Activated T-helper 1 cell treated with Interleukin-2 at 50 U/mL for 16 hours (primary cell): ENCODE measurements around the gene DDX11.
"Not testable (repeated sequence)": the region's sequence is repeated elsewhere in the genome, so short reads cannot be mapped to it uniquely, and the experiment has no call there.

Experiments
- DNase-seq: peaks from one replicate; pipeline ENCODE4 v3.0.0-alpha.2; 2020; ENCODE audit warnings: low read depth

DDX11 gene

DNA sequence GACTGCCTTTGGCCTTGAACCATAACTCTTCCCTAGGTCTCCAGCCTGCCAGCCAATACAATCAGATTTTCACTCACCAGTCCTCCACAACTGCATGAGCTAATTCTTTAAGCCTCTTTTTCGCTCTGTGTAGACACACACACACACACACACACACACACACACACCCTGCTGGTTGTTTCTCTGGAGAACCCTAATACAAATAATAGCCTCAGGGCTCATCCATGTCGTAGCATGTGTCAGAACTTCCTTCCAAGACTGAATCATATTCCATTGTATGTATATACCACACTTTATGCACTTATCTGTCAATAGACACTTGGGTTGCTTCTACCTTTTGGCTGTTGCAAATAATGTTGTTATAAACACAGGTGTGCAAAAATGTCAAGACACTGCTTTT is 6.0 kb upstream of the DDX11 start:
- DNase-seq, result not testable (repeated sequence)

DNA sequence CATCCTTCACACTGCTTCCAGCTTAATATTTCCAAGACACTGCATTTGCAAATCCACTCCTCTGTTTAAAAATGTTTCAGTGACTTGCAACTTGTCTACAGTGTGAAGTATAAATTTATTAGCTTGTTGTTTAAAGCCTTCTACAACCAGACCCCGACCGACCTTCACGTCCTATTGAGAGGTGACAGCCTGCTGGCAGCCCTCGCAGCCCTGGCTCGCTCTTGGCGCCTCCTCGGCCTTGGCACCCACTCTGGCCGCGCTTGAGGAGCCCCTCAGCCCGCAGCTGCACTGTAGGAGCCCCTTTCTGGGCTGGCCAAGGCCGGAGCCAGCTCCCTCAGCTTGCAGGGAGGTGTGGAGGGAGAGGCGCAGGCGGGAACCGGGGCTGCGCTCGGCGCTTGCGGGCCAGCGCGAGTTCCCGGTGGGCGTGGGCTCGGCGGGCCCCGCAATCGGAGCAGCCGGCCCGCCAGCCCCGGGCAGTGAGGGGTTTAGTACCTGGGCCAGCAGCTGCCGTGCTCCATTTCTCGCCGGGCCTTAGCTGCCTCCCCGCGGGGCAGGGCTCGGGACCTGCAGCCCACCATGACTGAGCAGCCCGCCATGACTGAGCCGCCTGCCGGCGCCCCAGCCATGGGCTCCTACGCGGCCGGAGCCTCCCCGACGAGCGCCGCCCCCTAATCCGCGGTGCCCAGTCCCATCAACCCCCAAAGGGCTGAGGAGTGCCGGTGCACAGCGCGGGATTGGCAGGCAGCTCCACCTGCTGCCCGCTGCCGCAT is 2.5 kb upstream of the DDX11 start:
- not testable (repeated sequence) for DNase-seq

DNA sequence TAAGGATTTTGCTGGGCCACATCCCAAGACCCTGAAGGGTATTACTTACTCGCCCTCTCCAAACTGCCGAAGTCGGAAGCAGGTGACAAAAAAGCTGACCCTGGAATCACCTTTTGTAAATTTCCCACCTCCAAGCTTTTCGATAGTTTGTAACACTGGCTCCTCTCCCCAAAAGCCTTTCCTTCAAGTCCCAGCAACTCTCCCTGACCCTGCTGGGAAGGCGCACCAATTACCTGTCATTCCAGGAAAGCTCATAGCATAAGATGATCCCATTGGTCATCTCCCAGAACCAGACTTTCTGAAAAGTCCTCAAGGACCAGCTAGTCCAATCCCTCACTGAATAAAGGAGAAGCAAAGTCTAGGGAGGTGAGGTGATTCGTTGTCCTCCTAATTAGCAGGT is 698 bp upstream of the DDX11 start:
- not testable (repeated sequence) for DNase-seq

DNA sequence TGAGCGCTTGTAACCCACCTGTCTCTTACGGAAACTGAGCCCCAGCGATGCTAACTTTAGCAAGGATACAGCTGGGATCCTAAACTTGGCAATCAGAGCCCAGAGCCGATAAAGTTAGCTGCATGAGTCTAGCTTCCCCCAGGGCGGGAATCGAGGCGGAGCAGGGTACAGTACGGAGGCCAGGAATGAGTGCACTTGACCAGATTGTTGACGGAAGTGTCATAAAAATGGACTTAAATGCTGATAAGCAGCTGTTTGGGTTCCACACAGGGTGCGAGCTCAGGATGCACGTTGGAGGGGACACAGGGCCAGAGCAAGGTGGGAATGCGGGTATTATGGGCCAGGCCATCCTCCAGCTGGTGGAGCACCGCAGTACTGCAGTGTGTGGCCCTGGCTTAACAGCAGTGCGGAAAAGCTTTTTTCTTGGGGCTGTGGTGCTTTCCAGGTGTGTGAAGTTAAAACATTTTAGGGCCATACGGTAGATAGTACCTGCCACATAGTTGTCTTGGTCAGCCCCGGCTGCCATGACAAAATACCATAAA is 744 bp downstream of the DDX11 start:
- DNase-seq, result not testable (repeated sequence)

DNA sequence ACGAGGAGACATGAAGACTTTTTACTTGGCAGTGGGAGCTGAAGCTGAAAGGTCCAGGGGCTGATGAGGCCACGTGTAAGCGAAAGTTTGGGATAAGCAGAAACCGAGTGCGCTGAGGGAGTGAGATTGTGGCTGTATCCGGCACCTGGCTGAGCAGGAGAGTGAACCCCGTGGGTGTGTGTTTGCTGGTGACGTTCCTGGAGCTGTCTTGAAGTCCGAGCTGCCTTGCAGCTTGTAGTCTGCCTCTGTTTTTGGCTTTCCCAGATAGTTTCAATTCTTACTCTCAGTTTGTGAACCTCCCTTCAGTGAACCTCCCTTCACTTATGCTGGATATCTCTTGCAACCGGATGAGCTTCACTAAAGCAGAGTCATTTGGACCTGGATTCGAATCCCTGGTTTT is 2.5 kb downstream of the DDX11 start:
- not testable (repeated sequence) for DNase-seq

DNA sequence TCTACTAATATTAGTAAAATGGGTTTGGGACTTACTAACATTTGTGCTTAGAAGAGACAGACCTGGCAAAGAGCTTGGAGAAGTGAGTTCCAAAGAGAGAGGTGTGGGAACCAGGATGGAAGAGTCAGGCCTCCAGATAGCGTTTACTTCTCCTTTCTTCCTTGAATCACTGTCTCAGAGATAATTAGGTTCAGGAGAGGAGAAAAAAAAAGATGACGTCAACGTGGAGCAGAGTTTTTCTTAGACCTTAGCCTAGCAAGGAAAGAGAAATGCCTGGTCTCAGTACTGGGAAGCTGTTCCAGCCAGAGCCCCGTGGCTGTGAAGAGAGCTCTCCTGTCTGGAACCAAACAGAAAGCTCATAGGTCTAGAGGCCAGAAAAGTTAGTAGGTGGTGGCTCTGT is 3.4 kb downstream of the DDX11 start:
- DNase-seq, result not testable (repeated sequence)

DNA sequence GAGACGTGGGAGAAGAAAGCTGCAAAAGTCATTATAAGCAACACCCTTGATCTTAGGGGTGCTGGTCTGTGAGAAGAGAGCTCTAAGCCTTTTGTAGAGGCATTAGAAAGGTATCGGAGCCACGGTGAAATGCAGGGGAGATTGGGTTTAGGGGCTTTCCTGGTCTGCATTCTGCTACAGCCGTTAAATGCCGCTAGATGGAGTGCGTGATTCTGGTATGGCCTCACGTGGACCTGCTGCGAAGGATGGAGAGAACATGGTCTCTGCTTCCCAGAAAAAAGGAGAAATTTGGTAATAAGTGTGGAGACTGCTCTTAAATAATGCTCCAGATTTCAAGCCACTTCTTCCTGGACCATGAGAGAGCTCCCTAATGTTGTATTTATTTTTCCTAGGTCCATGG is 4.3 kb downstream of the DDX11 start:
- not testable (repeated sequence) for DNase-seq

DNA sequence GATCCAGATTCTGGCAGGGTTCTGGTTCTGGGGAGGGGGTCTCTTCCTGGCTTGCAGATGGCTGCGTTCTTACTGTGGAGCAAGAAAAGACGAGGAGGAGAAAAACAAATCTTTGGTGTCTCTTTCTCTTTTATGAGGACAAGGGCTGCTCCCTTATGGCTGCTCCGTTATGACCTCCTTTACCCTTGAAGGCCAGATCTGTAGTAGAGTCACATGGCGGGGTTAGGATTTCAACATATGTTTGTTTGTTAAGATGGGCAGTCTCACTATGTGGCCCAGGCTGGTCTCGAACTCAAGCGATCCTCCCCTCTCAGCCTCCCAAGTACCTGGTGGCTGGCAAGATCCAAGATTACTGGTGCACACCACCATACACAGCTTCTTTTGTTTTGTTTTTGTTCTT is 5.8 kb downstream of the DDX11 start:
- DNase-seq, result not testable (repeated sequence)

DNA sequence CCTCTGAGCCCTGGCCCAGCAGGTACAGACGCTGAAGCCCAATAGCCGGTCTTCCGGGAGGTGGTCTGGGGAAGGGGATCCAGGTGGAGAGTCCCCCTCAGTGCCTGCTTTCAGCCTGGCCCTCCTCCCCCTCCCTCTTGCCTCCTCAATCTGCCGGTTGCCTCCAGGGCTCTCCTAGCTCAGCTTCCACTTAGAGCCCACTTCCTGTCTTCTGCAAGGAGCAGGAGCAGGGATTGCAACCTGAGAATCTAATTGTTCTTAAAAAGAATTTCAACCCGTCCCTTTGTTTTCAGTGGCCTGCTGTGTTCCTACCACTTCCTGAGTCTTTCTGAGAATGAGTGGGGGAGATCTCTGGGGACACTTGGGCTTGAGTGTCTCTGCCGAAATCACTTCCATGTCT is 6.6 kb downstream of the DDX11 start:
- DNase-seq, result not testable (repeated sequence)

DNA sequence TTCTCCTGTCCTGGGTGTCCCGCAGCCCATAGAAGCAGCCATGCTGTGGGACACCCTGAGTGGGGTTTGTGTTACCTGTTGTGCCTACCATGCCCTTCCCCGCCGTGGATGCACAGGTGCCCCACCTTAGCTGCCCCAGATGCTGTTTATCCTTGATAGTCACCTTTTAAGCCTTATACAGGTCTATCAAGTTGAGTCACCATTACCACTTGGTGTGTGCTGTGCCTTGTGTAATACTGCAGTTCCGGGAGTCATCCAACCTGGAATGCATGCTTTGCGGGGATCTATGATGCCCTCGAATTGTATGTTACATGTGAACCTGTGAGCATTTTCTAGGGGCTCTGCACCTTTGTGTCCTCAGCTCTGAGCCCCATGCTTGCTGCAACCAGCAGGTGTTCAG is 7.6 kb downstream of the DDX11 start:
- DNase-seq, result not testable (repeated sequence)

DNA sequence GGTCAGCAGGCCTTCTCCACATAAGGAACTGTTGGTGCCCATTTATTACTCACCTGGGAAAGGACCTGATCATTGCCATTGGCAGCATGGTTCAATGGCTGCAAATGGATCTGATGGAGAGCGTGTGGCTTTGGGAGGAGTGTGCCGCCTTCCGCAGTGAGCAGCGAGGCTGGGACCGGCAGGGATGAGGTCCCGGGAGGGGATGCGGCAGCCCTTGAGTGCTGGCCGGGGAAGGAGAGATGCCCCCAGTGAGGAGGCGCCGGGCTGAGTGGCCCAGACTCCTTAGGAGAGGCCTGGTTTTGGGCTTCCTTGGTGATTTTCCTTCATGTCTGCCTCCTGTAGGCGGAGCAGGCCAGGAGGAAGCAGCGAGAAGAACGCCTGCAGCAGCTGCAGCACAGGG is 10.6 kb downstream of the DDX11 start:
- DNase-seq, result not testable (repeated sequence)

DNA sequence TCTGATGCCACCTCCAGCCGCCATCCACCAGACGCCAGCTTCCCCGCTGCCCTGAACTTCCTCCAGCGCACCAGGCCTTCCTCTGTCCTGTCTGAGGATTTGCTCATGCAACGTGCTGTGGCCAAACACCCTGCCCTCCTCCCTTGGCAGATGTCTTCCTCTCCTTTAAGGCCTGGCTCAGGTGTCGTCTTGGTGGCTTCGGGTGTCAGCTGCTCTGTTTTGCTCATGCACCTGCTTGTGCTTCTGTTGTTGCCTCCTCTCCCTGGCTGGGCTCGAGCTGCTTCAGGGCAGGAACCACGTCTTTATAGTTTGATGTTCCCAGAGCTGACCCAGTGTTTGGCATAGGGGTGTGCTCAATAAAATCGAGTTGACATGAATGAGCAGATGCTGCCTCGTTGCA is 12.4 kb downstream of the DDX11 start:
- not testable (repeated sequence) for DNase-seq

DNA sequence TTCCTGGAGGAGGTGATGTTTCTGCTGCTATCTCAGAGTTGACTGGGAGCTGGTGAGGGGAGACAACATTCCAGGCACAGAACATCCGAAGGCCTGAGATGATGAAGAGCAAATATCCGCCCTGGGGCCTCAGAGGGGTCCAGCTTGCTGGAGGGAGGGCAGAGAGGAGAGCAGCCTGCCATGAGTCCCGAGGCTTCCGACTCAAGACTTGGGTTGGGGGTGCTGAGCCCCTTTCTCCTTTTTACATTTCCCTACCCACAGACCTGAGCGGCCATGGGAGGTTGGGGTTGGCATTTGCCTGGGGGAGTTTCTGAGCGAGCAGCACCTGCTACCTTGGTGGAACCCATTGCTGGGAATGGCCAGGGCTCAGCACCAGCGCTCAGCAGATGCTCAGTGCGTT is 13.8 kb downstream of the DDX11 start:
- not testable (repeated sequence) for DNase-seq

DNA sequence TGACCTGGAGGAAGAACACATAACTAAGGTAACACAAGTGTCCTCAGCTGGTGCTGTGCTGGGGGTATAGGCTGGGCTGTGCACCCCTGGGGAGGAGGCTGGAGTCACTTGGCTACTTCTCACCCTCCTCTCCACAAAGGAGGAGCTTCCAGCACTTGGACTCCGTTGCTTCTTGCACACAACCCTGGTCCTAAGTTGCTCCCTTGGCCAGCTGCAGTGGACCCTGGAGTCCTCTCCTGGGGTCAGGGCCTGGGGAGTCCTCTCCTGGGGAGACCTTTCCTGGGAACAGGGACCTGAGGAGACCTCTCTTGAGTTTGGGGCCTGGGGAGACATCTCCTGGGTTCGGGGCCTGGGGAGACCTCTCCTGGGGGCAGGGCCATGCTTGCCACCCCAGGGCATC is 14.3 kb downstream of the DDX11 start:
- DNase-seq, result not testable (repeated sequence)

DNA sequence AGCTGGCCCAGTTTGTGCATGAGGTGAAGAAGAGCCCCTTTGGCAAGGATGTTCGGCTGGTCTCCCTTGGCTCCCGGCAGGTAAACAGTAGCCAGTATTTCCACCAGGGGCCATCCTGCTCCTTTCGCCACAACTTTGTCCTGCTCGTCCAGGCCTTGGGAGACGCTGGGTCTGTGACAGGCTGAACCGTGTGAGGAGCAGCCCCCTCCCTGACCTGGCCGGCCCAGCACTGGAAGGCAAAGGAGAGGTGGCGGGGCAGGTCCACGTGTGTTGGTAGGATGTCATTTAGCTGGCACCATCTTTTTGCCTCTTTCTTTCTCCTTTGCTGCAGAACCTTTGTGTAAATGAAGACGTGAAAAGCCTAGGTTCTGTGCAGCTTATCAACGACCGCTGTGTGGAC is 15.4 kb downstream of the DDX11 start:
- no peak for DNase-seq

DNA sequence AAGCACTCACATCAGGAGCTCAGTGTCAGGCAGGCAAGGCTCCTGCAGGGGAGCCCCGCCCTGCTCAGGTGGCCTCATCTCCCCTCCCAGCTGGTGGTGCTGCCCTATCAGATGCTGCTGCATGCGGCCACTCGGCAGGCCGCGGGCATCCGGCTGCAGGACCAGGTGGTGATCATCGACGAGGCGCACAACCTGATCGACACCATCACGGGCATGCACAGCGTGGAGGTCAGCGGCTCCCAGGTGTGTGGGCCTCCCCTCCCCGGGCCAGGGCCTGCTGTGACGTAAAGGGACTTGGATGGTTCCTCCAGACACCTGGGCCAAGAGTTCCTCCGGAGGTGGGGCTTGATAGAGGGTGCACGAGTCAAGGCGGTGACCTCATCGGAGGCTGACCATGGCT is 18.0 kb downstream of the DDX11 start:
- not testable (repeated sequence) for DNase-seq

DNA sequence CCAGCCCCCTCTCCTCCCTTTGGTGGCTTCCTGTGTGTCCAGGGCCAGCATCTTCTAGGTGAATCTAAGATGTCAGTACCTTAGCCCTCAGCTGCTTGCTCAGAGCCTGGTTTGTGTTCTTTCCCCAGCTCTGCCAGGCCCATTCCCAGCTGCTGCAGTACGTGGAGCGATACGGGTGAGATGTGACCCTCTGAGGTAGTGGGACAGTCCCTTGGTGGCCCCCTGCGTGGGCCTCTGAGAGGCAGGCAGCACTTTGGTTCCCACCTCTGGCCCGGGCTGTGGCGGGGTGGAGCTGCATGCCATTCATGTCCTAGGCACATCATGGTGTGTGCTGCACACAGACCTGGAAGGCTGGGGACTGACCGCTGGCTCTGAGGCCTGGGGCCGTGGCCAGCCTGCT is 19.1 kb downstream of the DDX11 start:
- not testable (repeated sequence) for DNase-seq

DNA sequence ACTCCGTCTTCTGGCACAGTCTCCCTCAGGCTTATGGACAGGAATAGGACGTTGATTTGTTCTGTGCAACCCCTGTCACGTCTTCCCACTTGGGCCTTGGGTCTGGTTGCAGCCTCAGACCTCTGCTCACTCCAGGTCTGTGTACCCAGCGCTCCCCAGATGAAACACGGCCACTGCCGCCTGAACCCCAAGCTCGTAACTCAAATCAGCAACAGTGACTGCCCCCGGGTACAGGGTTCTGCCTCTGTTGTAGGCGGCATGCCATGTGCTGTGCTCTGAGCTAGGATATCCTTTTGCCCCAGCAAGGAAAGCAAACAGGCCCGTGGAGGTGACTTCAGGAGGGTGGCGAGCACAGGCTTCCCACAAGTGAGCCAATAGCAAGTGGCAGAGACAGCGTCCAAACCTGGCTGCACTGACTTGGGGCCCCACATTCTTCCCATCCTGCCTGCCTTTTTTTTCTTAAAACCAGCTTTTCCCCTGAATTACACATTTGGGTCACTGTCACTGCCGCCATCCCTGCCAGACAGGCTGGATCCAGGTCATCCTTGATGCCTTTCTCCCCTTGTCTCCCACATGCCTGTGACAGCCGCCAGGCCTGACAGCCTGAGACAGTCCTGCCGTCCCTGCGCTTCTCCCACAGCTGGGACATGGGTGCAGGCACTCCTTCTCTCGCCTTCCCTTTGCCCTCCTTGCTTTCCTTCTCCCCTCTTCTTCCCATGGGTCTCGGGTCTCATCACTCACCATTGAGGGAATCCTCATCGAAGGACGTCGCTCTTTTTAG is 21.6 kb downstream of the DDX11 start:
- not testable (repeated sequence) for DNase-seq

DNA sequence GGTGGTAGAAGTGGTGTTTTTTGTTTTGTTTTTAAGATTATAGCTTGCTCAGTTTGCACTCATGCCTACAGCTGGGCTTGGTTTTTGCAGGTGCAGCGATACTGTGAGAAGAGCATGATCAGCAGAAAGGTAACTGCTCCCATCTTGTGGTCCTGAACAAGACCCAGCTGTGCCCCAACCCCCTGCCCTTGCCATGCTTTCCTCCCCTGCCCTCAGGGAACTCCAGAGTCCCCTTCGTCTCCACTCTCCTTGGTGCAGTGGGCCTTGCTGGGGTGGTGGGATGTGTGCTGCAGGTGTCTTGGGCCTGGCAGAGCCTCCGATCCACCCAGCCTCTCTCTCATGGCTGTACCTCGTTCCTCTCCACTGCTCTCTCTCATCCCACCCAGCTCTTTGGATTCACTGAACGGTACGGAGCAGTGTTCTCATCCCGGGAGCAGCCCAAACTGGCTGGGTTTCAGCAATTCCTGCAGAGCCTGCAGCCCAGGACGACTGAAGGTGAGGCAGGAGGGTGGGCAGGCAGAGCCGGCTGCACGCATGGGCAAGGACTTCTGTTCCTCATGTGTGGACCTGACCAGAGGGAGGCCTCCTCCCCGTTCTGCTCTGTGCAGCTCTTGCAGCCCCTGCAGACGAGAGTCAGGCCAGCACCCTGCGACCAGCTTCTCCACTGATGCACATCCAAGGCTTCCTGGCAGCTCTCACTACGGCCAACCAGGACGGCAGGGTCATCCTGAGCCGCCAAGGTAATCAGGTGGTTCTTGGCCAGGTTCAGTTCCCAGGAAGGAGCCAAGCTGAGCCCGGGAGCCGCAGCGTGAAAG is 22.8 kb downstream of the DDX11 start:
- DNase-seq, result not testable (repeated sequence)

DNA sequence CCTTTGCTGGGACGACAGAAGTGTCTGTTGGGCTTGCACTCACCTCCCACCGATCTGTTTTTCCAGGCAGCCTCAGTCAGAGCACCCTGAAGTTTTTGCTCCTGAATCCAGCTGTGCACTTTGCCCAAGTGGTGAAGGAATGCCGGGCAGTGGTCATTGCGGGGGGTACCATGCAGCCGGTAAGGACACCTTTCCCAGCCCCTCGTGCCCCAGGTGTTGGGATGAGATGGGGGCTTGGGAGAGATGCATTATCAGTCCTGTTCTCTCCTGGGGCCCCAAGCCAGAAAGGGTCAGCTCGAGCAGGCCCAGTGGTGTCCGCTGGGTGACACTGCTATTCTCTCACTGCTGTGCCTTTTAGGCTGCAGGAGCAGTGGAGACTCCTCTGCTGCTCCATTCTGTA is 24.2 kb downstream of the DDX11 start:
- DNase-seq, result not testable (repeated sequence)

DNA sequence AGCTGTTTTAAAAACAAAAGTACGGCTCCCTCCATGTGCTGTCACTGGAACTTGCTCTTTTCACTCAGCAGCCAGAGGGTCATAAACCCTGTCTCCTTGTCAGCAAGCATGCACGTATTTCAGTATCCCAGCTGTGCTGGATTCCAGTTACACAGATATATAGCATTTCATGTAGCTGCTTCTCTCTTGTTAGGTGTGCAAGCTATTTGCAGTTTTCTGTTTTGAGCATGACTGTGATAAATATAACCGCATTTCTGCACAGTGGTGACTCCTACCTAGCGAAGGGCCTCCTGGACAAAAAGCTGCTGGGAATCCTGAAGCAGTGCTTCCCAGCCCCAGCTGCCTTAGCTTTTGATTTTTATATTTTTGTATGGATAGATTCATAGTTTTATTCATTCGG is 24.7 kb downstream of the DDX11 start:
- DNase-seq, result not testable (repeated sequence)

DNA sequence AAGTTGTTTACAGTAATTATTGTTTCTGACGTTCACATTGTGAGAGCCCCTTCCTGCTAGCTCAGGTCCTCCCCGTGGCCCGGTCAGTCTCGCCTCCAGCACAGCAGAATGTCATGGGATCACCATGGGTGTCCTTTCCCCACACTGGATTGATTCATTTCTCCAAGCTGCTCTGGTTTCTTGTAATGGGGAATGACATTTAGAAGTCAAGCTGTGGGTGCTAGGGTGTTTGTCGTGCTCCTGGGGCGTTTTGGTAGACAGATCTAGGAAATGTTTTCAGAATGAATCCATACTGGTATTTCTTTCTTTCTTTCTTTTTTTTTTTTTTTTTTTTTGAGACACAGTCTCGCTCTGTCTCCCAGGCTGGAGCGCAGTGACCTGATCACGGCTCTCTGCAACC is 25.1 kb downstream of the DDX11 start:
- DNase-seq, result not testable (repeated sequence)
